ENCODE measurements around the gene IGLL5. TPM values are rescaled to one million over a fixed set of nuclear protein-coding genes. Genes with fewer than 3 reads are reported as not detected.

IGLL5 gene
- total RNA-seq, 1 donor: not detected

- no peak for TF ChIP-seq CTCF (IDR thresholded peaks at IDR 0.05; ENCODE audit: insufficient read depth, low read depth, low read length)
- H3K4me3 ChIP-seq (ENCODE audit: low read depth, low read length): no peak overlapping the region
- no peak for DNase-seq (ENCODE audit: low read depth)
Measured at GRCh38 chr22:22931557-22932270, 44.1 kb downstream of the IGLL5 start.

- no peak for DNase-seq (ENCODE audit: low read depth)
- no peak overlapping the region for H3K4me3 ChIP-seq (ENCODE audit: low read depth, low read length)
- TF ChIP-seq CTCF (IDR thresholded peaks at IDR 0.05; ENCODE audit: insufficient read depth, low read depth, low read length): no peak
Measured at GRCh38 chr22:22932512-22932941, 44.9 kb downstream of the IGLL5 start.

GRCh38 chr22:22933100-22933806 lies 45.6 kb downstream of the IGLL5 start:
- no peak overlapping the region for H3K4me3 ChIP-seq (ENCODE audit: low read depth, low read length)
- DNase-seq (ENCODE audit: low read depth): no peak
- no peak for TF ChIP-seq CTCF (IDR thresholded peaks at IDR 0.05; ENCODE audit: insufficient read depth, low read depth, low read length)

- H3K4me3 ChIP-seq (ENCODE audit: low read depth, low read length): no peak overlapping the region
- no peak for TF ChIP-seq CTCF (IDR thresholded peaks at IDR 0.05; ENCODE audit: insufficient read depth, low read depth, low read length)
- DNase-seq (ENCODE audit: low read depth): no peak
Measured at GRCh38 chr22:22933807-22934542, 46.4 kb downstream of the IGLL5 start.

GRCh38 chr22:22934543-22935055 lies 47.0 kb downstream of the IGLL5 start:
- H3K4me3 ChIP-seq (ENCODE audit: low read depth, low read length): no peak overlapping the region
- no peak for DNase-seq (ENCODE audit: low read depth)
- TF ChIP-seq CTCF (IDR thresholded peaks at IDR 0.05; ENCODE audit: insufficient read depth, low read depth, low read length): no peak

GRCh38 chr22:22935056-22935545 lies 47.5 kb downstream of the IGLL5 start:
- H3K4me3 ChIP-seq (ENCODE audit: low read depth, low read length): no peak overlapping the region
- TF ChIP-seq CTCF (IDR thresholded peaks at IDR 0.05; ENCODE audit: insufficient read depth, low read depth, low read length): no peak
- DNase-seq (ENCODE audit: low read depth): no peak
